Mammary epithelial cell (primary cell): ENCODE data around the gene CYP2J2.

Experiments used
- CTCF ChIP-seq, 2 donors: IDR thresholded peaks in 1 of 2; conservative IDR thresholded peaks in 1 of 2; 2 replicates each; pipeline ENCODE4 v1.5.1; 2011 to 2012; ENCODE audit warnings: inconsistent platforms in 2 of 2, low read length in 2 of 2, mild to moderate bottlenecking in 2 of 2, control low read depth in 1 of 2, low read depth in 1 of 2; ENCODE audit not compliant: insufficient read depth in 1 of 2; ENCODE audit errors: extremely low read depth in 1 of 2
- EZH2 ChIP-seq: IDR thresholded peaks from 2 replicates; pipeline ENCODE4 v1.6.1; 2012; ENCODE audit warnings: low read length, inconsistent platforms, borderline replicate concordance

GRCh38 chr1:59936358-59936821, 9.8 kb upstream of the CYP2J2 start:
- no peak for TF ChIP-seq CTCF (conservative IDR thresholded peaks at IDR 0.05 in 1 of 2, IDR thresholded peaks at IDR 0.05 in 1 of 2; ENCODE audit: extremely low read depth in 1 of 2, insufficient read depth in 1 of 2, low read depth in 1 of 2, low read length in 2 of 2)
- no peak for TF ChIP-seq EZH2
